ENCODE results near the gene BBX.

The BBX gene

GRCh38 chr3:107665351-107665750, 142.6 kb downstream of the BBX start:
- Mint-ChIP-seq H3K9me3 (no peaks in the 10 kb centered on the region), H3K27ac (no peak overlapping the region), H3K36me3 (ENCODE audit: low read depth) (peaks cover 4% of the 10 kb centered on the region), H3K27me3 (no peaks in the 10 kb centered on the region), H3K4me1 (ENCODE audit: low read depth) (peaks cover 26% of the 10 kb centered on the region), H3K4me3 (no peak overlapping the region)

- Mint-ChIP-seq H3K27ac (no peak overlapping the region), H3K36me3 (ENCODE audit: low read depth) (peaks cover 2% of the 10 kb centered on the region), H3K4me3 (no peak overlapping the region), H3K4me1 (ENCODE audit: low read depth) (peaks cover 11% of the 10 kb centered on the region), H3K9me3 (no peaks in the 10 kb centered on the region), H3K27me3 (no peaks in the 10 kb centered on the region)
These were observed 144.1 kb downstream of the BBX start for GRCh38 chr3:107666853-107667252.

GRCh38 chr3:107668416-107668815, 145.7 kb downstream of the BBX start:
- no peak overlapping the region for H3K4me3 Mint-ChIP-seq
- H3K27me3 Mint-ChIP-seq: no peaks in the 10 kb centered on the region
- H3K9me3 Mint-ChIP-seq: no peaks in the 10 kb centered on the region

GRCh38 chr3:107668963-107669362, 146.2 kb downstream of the BBX start:
- Mint-ChIP-seq H3K4me3 (no peak overlapping the region), H3K36me3 (ENCODE audit: low read depth) (no peaks in the 10 kb centered on the region), H3K27me3 (no peaks in the 10 kb centered on the region), H3K4me1 (ENCODE audit: low read depth) (peaks cover 4% of the 10 kb centered on the region), H3K9me3 (no peaks in the 10 kb centered on the region), H3K27ac (no peak overlapping the region)

More at GRCh38 chr3:107668416-107668815, 145.7 kb downstream of the BBX start:
- H3K4me1 Mint-ChIP-seq (ENCODE audit: low read depth): peaks cover 4% of the 10 kb centered on the region
- no peaks in the 10 kb centered on the region for H3K36me3 Mint-ChIP-seq (ENCODE audit: low read depth)
- H3K27ac Mint-ChIP-seq: no peak overlapping the region

- H3K36me3 Mint-ChIP-seq (ENCODE audit: low read depth): no peaks in the 10 kb centered on the region
- H3K9me3 Mint-ChIP-seq: no peaks in the 10 kb centered on the region
- no peak overlapping the region for H3K27ac Mint-ChIP-seq
- peaks cover 9% of the 10 kb centered on the region for H3K4me1 Mint-ChIP-seq (ENCODE audit: low read depth)
- H3K4me3 Mint-ChIP-seq: no peak overlapping the region
- no peaks in the 10 kb centered on the region for H3K27me3 Mint-ChIP-seq
These were observed 146.9 kb downstream of the BBX start for GRCh38 chr3:107669669-107670068.

- H3K27me3 Mint-ChIP-seq: no peaks in the 10 kb centered on the region
These were observed 148.2 kb downstream of the BBX start for GRCh38 chr3:107670986-107671385.

GRCh38 chr3:107674371-107674770, 151.6 kb downstream of the BBX start:
- peaks cover 23% of the 10 kb centered on the region for H3K4me1 Mint-ChIP-seq (ENCODE audit: low read depth)
- H3K9me3 Mint-ChIP-seq: no peaks in the 10 kb centered on the region
- H3K27me3 Mint-ChIP-seq: no peaks in the 10 kb centered on the region
- H3K4me3 Mint-ChIP-seq: no peak overlapping the region
- no peak overlapping the region for H3K27ac Mint-ChIP-seq
- no peaks in the 10 kb centered on the region for H3K36me3 Mint-ChIP-seq (ENCODE audit: low read depth)

More at GRCh38 chr3:107670986-107671385, 148.2 kb downstream of the BBX start:
- Mint-ChIP-seq H3K4me1 (ENCODE audit: low read depth) (peaks cover 20% of the 10 kb centered on the region), H3K36me3 (ENCODE audit: low read depth) (no peaks in the 10 kb centered on the region), H3K27ac (no peak overlapping the region), H3K4me3 (no peak overlapping the region), H3K9me3 (no peaks in the 10 kb centered on the region)

GRCh38 chr3:107675233-107675900, 152.6 kb downstream of the BBX start:
- Mint-ChIP-seq H3K27ac (peak overlapping the region; percentile 13), H3K4me3 (no peak overlapping the region)

GRCh38 chr3:107676469-107677309, 153.9 kb downstream of the BBX start:
- peaks cover 33% of the 10 kb centered on the region for H3K4me1 Mint-ChIP-seq (ENCODE audit: low read depth)
- H3K9me3 Mint-ChIP-seq: no peaks in the 10 kb centered on the region
- H3K4me3 Mint-ChIP-seq: no peak overlapping the region
- no peak overlapping the region for H3K27ac Mint-ChIP-seq
- no peaks in the 10 kb centered on the region for H3K36me3 Mint-ChIP-seq (ENCODE audit: low read depth)
- H3K27me3 Mint-ChIP-seq: no peaks in the 10 kb centered on the region

More at GRCh38 chr3:107675233-107675900, 152.6 kb downstream of the BBX start:
- Mint-ChIP-seq H3K27me3 (no peaks in the 10 kb centered on the region), H3K4me1 (ENCODE audit: low read depth) (peaks cover 26% of the 10 kb centered on the region), H3K9me3 (no peaks in the 10 kb centered on the region), H3K36me3 (ENCODE audit: low read depth) (no peaks in the 10 kb centered on the region)

GRCh38 chr3:107679921-107680320, 157.2 kb downstream of the BBX start:
- H3K9me3 Mint-ChIP-seq: no peaks in the 10 kb centered on the region
- no peaks in the 10 kb centered on the region for H3K27me3 Mint-ChIP-seq
- no peak overlapping the region for H3K4me3 Mint-ChIP-seq
- H3K27ac Mint-ChIP-seq: no peak overlapping the region
- no peaks in the 10 kb centered on the region for H3K36me3 Mint-ChIP-seq (ENCODE audit: low read depth)
- H3K4me1 Mint-ChIP-seq (ENCODE audit: low read depth): peaks cover 52% of the 10 kb centered on the region

- H3K27ac Mint-ChIP-seq: no peak overlapping the region
These were observed 157.9 kb downstream of the BBX start for GRCh38 chr3:107680698-107681097.

GRCh38 chr3:107681396-107681795, 158.6 kb downstream of the BBX start:
- Mint-ChIP-seq H3K36me3 (ENCODE audit: low read depth) (no peaks in the 10 kb centered on the region), H3K4me1 (ENCODE audit: low read depth) (peaks cover 50% of the 10 kb centered on the region), H3K4me3 (no peak overlapping the region), H3K9me3 (no peaks in the 10 kb centered on the region), H3K27ac (no peak overlapping the region), H3K27me3 (no peaks in the 10 kb centered on the region)

More at GRCh38 chr3:107680698-107681097, 157.9 kb downstream of the BBX start:
- no peaks in the 10 kb centered on the region for H3K9me3 Mint-ChIP-seq
- no peaks in the 10 kb centered on the region for H3K27me3 Mint-ChIP-seq
- H3K4me1 Mint-ChIP-seq (ENCODE audit: low read depth): peaks cover 52% of the 10 kb centered on the region
- no peaks in the 10 kb centered on the region for H3K36me3 Mint-ChIP-seq (ENCODE audit: low read depth)
- H3K4me3 Mint-ChIP-seq: no peak overlapping the region

- no peaks in the 10 kb centered on the region for H3K27me3 Mint-ChIP-seq
- H3K27ac Mint-ChIP-seq: no peak overlapping the region
These were observed 159.8 kb downstream of the BBX start for GRCh38 chr3:107682580-107682979.

GRCh38 chr3:107683447-107683846, 160.7 kb downstream of the BBX start:
- no peaks in the 10 kb centered on the region for H3K36me3 Mint-ChIP-seq (ENCODE audit: low read depth)
- H3K4me3 Mint-ChIP-seq: no peak overlapping the region
- no peaks in the 10 kb centered on the region for H3K9me3 Mint-ChIP-seq
- no peak overlapping the region for H3K27ac Mint-ChIP-seq
- H3K27me3 Mint-ChIP-seq: no peaks in the 10 kb centered on the region
- peaks cover 46% of the 10 kb centered on the region for H3K4me1 Mint-ChIP-seq (ENCODE audit: low read depth)

More at GRCh38 chr3:107682580-107682979, 159.8 kb downstream of the BBX start:
- peaks cover 46% of the 10 kb centered on the region for H3K4me1 Mint-ChIP-seq (ENCODE audit: low read depth)
- H3K4me3 Mint-ChIP-seq: no peak overlapping the region
- H3K9me3 Mint-ChIP-seq: no peaks in the 10 kb centered on the region
- no peaks in the 10 kb centered on the region for H3K36me3 Mint-ChIP-seq (ENCODE audit: low read depth)

- H3K27ac Mint-ChIP-seq: peak overlapping the region; percentile 29
- no peak overlapping the region for H3K4me3 Mint-ChIP-seq
- H3K4me1 Mint-ChIP-seq (ENCODE audit: low read depth): peaks cover 46% of the 10 kb centered on the region
These were observed 161.7 kb downstream of the BBX start for GRCh38 chr3:107684431-107684925.

More at GRCh38 chr3:107684431-107684925, 161.7 kb downstream of the BBX start:
- Mint-ChIP-seq H3K27me3 (no peaks in the 10 kb centered on the region), H3K9me3 (no peaks in the 10 kb centered on the region), H3K36me3 (ENCODE audit: low read depth) (no peaks in the 10 kb centered on the region)

All from stimulated activated naive CD8-positive, alpha-beta T cell treated with anti-CD3 and anti-CD28 coated beads, Interleukin-15, Interleukin-2, amounts not matched to agents 100 ng/mL and 50 ng/mL, for 24 hours (primary cell).